HepG2 (cell line): Measurements from ENCODE around the gene GGT7.

Experiments used
- EZH2 ChIP-seq: conservative IDR thresholded peaks from 2 replicates; pipeline ENCODE4 v1.6.1; 2012; ENCODE audit warnings: mild to moderate bottlenecking, low read depth, low read length, moderate library complexity
- KLF12 ChIP-seq: sonication (generic); formaldehyde crosslinking; IDR thresholded peaks from 2 replicates; pipeline ENCODE4 v1.4.0; 2020; ENCODE audit warnings: missing genetic modification reagents, borderline replicate concordance
- NFE2L2 ChIP-seq: fragments of 150-350 bp; IDR thresholded peaks from 2 replicates; pipeline ENCODE4 v1.6.1; 2014; ENCODE audit warnings: low read length
- POLR2AphosphoS5 ChIP-seq: IDR thresholded peaks from 2 replicates; pipeline ENCODE4 v1.6.1; 2012; ENCODE audit warnings: low read depth, low read length
- SP2 ChIP-seq: sonication (generic); formaldehyde crosslinking; IDR thresholded peaks from 2 replicates; pipeline ENCODE4 v1.5.1; 2020; ENCODE audit warnings: mild to moderate bottlenecking, missing genetic modification reagents
- TAF1 ChIP-seq: sonication (generic); formaldehyde crosslinking; IDR thresholded peaks from 2 replicates; pipeline ENCODE4 v1.4.0; 2020; ENCODE audit warnings: missing genetic modification reagents
- TMF1 ChIP-seq: sonication (generic); formaldehyde crosslinking; IDR thresholded peaks from 2 replicates; pipeline ENCODE4 v1.8.1; 2022; ENCODE audit warnings: low read depth, missing genetic modification reagents
- ZNF383 ChIP-seq: sonication (generic); formaldehyde crosslinking; IDR thresholded peaks from 2 replicates; pipeline ENCODE4 v1.4.0; 2020; ENCODE audit warnings: missing genetic modification reagents, mild to moderate bottlenecking, borderline replicate concordance
- TF ChIP-seq, protein P1 (sequence below): sonication (generic); formaldehyde crosslinking; IDR thresholded peaks from 2 replicates; pipeline ENCODE4 v1.5.0; 2020; ENCODE audit warnings: mild to moderate bottlenecking, missing genetic modification reagents, moderate library complexity
- TF ChIP-seq, protein P2 (sequence below): sonication (generic); formaldehyde crosslinking; IDR thresholded peaks from 2 replicates; pipeline ENCODE4 v1.5.0; 2020; ENCODE audit warnings: missing genetic modification reagents
- TF ChIP-seq, protein P3 (sequence below): sonication (generic); formaldehyde crosslinking; IDR thresholded peaks from 2 replicates; pipeline ENCODE4 v1.4.0; 2020; ENCODE audit warnings: missing genetic modification reagents
- TF ChIP-seq, protein P4 (sequence below): sonication (generic); formaldehyde crosslinking; IDR thresholded peaks from 2 replicates; pipeline ENCODE4 v1.4.0; 2020; ENCODE audit warnings: missing genetic modification reagents

DNA sequence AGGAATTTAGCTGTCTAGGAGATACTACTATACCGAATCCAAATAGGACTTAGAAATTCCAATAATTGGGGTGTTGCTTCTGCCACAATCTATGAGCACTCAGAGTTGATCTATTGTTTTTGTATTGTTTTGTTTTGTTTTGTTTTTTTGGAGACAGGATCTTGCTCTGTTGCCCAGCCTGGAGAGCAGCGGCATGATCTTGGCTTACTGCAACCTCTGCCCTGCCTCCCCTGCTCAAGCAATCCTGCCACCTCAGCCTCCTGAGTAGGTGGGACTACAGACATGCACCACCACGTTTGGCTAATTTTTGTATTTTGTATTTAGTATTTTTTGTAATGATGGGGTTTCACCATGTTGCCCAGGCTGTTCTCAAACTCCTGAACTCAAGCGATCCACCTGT lies 11.2 kb upstream of the GGT7 start:
- TF ChIP-seq, protein P1, sequence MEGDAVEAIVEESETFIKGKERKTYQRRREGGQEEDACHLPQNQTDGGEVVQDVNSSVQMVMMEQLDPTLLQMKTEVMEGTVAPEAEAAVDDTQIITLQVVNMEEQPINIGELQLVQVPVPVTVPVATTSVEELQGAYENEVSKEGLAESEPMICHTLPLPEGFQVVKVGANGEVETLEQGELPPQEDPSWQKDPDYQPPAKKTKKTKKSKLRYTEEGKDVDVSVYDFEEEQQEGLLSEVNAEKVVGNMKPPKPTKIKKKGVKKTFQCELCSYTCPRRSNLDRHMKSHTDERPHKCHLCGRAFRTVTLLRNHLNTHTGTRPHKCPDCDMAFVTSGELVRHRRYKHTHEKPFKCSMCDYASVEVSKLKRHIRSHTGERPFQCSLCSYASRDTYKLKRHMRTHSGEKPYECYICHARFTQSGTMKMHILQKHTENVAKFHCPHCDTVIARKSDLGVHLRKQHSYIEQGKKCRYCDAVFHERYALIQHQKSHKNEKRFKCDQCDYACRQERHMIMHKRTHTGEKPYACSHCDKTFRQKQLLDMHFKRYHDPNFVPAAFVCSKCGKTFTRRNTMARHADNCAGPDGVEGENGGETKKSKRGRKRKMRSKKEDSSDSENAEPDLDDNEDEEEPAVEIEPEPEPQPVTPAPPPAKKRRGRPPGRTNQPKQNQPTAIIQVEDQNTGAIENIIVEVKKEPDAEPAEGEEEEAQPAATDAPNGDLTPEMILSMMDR, result no peak
- TF ChIP-seq NFE2L2 (no peak), POLR2AphosphoS5 (no peak), ZNF383 (no peak), EZH2 (no peak), TAF1 (no peak), SP2 (CRISPR knock-in tag) (no peak), KLF12 (CRISPR knock-in tag) (no peak), TMF1 (CRISPR knock-in tag) (no peak)
- TF ChIP-seq, protein P2, sequence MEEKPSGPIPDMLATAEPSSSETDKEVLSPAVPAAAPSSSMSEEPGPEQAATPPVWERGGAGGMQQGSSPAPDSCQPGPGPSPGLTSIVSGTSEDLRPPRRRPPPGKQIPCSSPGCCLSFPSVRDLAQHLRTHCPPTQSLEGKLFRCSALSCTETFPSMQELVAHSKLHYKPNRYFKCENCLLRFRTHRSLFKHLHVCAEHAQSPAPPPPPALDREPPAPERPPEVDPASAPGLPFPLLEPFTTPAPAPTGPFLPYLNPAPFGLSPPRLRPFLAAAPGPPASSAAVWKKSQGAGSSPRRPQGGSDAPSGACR (CRISPR knock-in tag), result no peak
- TF ChIP-seq, protein P3, sequence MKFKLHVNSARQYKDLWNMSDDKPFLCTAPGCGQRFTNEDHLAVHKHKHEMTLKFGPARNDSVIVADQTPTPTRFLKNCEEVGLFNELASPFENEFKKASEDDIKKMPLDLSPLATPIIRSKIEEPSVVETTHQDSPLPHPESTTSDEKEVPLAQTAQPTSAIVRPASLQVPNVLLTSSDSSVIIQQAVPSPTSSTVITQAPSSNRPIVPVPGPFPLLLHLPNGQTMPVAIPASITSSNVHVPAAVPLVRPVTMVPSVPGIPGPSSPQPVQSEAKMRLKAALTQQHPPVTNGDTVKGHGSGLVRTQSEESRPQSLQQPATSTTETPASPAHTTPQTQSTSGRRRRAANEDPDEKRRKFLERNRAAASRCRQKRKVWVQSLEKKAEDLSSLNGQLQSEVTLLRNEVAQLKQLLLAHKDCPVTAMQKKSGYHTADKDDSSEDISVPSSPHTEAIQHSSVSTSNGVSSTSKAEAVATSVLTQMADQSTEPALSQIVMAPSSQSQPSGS (CRISPR knock-in tag), result no peak
- TF ChIP-seq, protein P4, sequence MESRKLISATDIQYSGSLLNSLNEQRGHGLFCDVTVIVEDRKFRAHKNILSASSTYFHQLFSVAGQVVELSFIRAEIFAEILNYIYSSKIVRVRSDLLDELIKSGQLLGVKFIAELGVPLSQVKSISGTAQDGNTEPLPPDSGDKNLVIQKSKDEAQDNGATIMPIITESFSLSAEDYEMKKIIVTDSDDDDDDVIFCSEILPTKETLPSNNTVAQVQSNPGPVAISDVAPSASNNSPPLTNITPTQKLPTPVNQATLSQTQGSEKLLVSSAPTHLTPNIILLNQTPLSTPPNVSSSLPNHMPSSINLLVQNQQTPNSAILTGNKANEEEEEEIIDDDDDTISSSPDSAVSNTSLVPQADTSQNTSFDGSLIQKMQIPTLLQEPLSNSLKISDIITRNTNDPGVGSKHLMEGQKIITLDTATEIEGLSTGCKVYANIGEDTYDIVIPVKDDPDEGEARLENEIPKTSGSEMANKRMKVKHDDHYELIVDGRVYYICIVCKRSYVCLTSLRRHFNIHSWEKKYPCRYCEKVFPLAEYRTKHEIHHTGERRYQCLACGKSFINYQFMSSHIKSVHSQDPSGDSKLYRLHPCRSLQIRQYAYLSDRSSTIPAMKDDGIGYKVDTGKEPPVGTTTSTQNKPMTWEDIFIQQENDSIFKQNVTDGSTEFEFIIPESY (CRISPR knock-in tag), result no peak
